OCI-LY3 (cell line): ENCODE results near the gene C16orf74.

Source experiments
- H2AFZ ChIP-seq: fragments of 200-600, 300-600 bp; shearing (Covaris generic); 2 replicates; pipeline ENCODE4 v1.6.0; 2014; ENCODE audit warnings: antibody characterized with exemption, low read depth, low read length
- H3K27ac ChIP-seq: fragments of 200-600, 300-600 bp; sonication (generic); 2 replicates; pipeline ENCODE4 v1.5.1; 2014; ENCODE audit warnings: mild to moderate bottlenecking, low read length, moderate library complexity, mixed read lengths
- H3K27me3 ChIP-seq: fragments of 200-600, 300-600 bp; sonication (generic); 2 replicates; pipeline ENCODE4 v1.6.1; 2014; ENCODE audit warnings: low read depth, low read length, mixed read lengths
- H3K36me3 ChIP-seq: fragments of 200-600, 300-600 bp; sonication (generic); replicated peaks from 2 replicates; pipeline ENCODE3; 2014; ENCODE audit warnings: low read depth, low read length, mixed read lengths
- H3K4me1 ChIP-seq: fragments of 300-600, 200-600 bp; sonication (generic); 2 replicates; pipeline ENCODE4 v1.6.1; 2014; ENCODE audit warnings: low read length, mixed read lengths
- H3K4me2 ChIP-seq: fragments of 200-600, 300-600 bp; sonication (generic); 2 replicates; pipeline ENCODE4 v1.6.1; 2014; ENCODE audit warnings: low read length, mixed read lengths
- H3K4me3 ChIP-seq: fragments of 300-600, 200-600 bp; sonication (generic); 2 replicates; pipeline ENCODE4 v1.5.1; 2014; ENCODE audit warnings: antibody characterized with exemption, mild to moderate bottlenecking, low read length, moderate library complexity
- H3K79me2 ChIP-seq: fragments of 300-600, 200-600 bp; shearing (Covaris generic); 2 replicates; pipeline ENCODE4 v1.6.1; 2014; ENCODE audit warnings: mild to moderate bottlenecking, low read length, mixed read lengths
- H3K9ac ChIP-seq: fragments of 300-600, 200-600 bp; shearing (Covaris generic); 2 replicates; pipeline ENCODE4 v1.6.0; 2014; ENCODE audit warnings: mild to moderate bottlenecking, low read length, moderate library complexity
- H3K9me3 ChIP-seq: fragments of 200-600, 300-600 bp; shearing (Covaris generic); 2 replicates; pipeline ENCODE4 v1.6.1; 2014; ENCODE audit warnings: low read length, mixed read lengths; ENCODE audit not compliant: insufficient read depth
- H4K20me1 ChIP-seq: fragments of 200-600, 300-600 bp; sonication (generic); 2 replicates; pipeline ENCODE4 v1.6.1; 2016; ENCODE audit warnings: low read length, mixed read lengths; ENCODE audit not compliant: insufficient read depth
- EZH2phosphoT487 ChIP-seq: fragments of 200-600 bp; shearing (Covaris generic); IDR thresholded peaks from 2 replicates; pipeline ENCODE4 v1.6.1; 2018; ENCODE audit warnings: antibody characterized with exemption, mixed run types, low read depth
- TF ChIP-seq, protein P1 (sequence below): fragments of 200-600, 300-600 bp; sonication (generic); IDR thresholded peaks from 2 replicates; pipeline ENCODE4 v1.5.1; 2014; ENCODE audit warnings: antibody characterized with exemption, low read length, low read depth

C16orf74 gene

GRCh38 chr16:85708338-85708737 lies 42.6 kb downstream of the C16orf74 start:
- no peak for TF ChIP-seq EZH2phosphoT487
- TF ChIP-seq, protein P1, sequence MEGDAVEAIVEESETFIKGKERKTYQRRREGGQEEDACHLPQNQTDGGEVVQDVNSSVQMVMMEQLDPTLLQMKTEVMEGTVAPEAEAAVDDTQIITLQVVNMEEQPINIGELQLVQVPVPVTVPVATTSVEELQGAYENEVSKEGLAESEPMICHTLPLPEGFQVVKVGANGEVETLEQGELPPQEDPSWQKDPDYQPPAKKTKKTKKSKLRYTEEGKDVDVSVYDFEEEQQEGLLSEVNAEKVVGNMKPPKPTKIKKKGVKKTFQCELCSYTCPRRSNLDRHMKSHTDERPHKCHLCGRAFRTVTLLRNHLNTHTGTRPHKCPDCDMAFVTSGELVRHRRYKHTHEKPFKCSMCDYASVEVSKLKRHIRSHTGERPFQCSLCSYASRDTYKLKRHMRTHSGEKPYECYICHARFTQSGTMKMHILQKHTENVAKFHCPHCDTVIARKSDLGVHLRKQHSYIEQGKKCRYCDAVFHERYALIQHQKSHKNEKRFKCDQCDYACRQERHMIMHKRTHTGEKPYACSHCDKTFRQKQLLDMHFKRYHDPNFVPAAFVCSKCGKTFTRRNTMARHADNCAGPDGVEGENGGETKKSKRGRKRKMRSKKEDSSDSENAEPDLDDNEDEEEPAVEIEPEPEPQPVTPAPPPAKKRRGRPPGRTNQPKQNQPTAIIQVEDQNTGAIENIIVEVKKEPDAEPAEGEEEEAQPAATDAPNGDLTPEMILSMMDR, result no peak
- Histone ChIP-seq H3K36me3 (no peaks in the 10 kb centered on the region), H4K20me1 (no peaks in the 10 kb centered on the region), H3K9ac (no peak overlapping the region), H3K27ac (no peak overlapping the region), H3K4me3 (no peak overlapping the region), H3K4me2 (no peak overlapping the region), H3K79me2 (no peaks in the 10 kb centered on the region), H3K9me3 (no peaks in the 10 kb centered on the region), H3K4me1 (no peaks in the 10 kb centered on the region), H3K27me3 (peaks cover 9% of the 10 kb centered on the region; the same call in 1 of the 2 replicates), H2AFZ (no peak overlapping the region)

DNA sequence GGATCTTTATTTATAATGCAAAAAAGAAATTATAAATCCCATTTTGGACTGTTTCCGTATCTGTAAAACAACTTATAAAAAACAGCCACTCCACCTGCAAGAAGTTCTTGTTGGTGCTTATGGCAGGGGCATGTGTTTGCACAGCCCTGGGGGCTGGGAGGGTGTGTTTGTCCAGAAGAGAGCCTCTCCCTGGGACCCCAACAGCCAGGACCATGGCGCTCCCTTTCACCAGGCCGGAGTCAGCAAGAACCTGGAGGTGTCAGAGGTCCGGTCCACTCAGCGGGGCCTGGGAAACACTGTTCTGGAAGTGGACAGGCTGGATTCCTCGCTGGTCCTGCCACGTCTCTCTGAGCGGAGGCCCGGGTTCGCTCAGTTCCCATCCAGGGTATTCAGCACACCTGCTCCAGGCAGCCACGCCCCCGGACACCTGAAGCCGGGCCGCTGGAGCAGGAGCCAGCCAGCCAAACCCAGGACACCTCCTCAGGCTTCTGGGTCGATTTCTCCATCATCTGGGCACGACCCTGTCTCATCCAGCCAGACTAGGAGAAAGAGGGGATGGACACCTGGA lies 43.3 kb downstream of the C16orf74 start:
- no peak overlapping the region for H3K27ac ChIP-seq
- no peak overlapping the region for H3K4me2 ChIP-seq
- H3K4me3 ChIP-seq, result no peak overlapping the region
- no peaks in the 10 kb centered on the region for H3K36me3 ChIP-seq
- peaks cover 9% of the 10 kb centered on the region; the same call in 1 of the 2 replicates for H3K27me3 ChIP-seq
- no peaks in the 10 kb centered on the region for H4K20me1 ChIP-seq
- no peaks in the 10 kb centered on the region for H3K9me3 ChIP-seq
- H3K9ac ChIP-seq, result no peak overlapping the region
- no peaks in the 10 kb centered on the region for H3K79me2 ChIP-seq
- no peak overlapping the region for H2AFZ ChIP-seq
- TF ChIP-seq, protein P1, result no peak
- no peak for TF ChIP-seq EZH2phosphoT487
- H3K4me1 ChIP-seq, result no peaks in the 10 kb centered on the region

DNA sequence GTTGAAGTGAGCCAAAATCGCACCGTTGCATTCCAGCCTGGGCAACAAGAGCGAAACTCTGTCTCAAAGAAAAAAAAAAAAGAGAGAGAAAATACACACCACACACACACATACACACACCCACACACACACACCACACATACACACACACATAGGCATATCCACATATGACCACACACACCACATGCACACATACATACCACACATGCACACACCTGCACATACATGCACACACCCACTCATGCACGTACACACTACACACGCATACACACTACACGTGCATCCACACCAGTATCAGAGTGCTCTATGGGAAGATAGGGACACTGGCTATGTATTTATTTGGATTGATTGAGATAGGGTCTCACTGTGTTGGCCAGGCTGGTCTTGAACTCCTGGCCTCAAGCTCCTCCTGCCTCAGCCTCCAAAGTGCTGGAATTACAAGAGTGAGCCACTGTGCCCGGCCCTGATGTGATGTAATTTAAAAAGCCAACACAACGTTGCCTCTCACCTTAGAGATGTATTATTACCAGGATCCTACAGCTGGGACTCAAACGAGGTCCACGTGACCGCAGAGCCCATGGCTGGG lies 44.4 kb downstream of the C16orf74 start:
- Histone ChIP-seq H3K4me1 (no peaks in the 10 kb centered on the region), H3K27ac (no peak overlapping the region), H3K9me3 (no peaks in the 10 kb centered on the region), H3K36me3 (no peaks in the 10 kb centered on the region), H2AFZ (no peak overlapping the region), H3K9ac (no peak overlapping the region), H3K79me2 (no peaks in the 10 kb centered on the region), H3K4me2 (no peak overlapping the region), H3K27me3 (peaks cover 4% of the 10 kb centered on the region; the same call in 1 of the 2 replicates), H3K4me3 (no peak overlapping the region), H4K20me1 (no peaks in the 10 kb centered on the region)
- no peak for TF ChIP-seq EZH2phosphoT487
- TF ChIP-seq, protein P1, result no peak

- H3K4me1 ChIP-seq, result no peaks in the 10 kb centered on the region
- no peaks in the 10 kb centered on the region for H4K20me1 ChIP-seq
- no peak overlapping the region for H2AFZ ChIP-seq
- TF ChIP-seq, protein P1, result no peak
- TF ChIP-seq EZH2phosphoT487, result no peak
- H3K4me3 ChIP-seq, result no peak overlapping the region
- H3K27ac ChIP-seq, result no peak overlapping the region
- no peaks in the 10 kb centered on the region for H3K36me3 ChIP-seq
- H3K4me2 ChIP-seq, result no peak overlapping the region
- no peaks in the 10 kb centered on the region for H3K79me2 ChIP-seq
- no peaks in the 10 kb centered on the region for H3K9me3 ChIP-seq
- H3K9ac ChIP-seq, result no peak overlapping the region
- peaks cover 6% of the 10 kb centered on the region; the same call in 1 of the 2 replicates for H3K27me3 ChIP-seq
Measured at GRCh38 chr16:85704900-85705846, 45.7 kb downstream of the C16orf74 start.
